Gastroesophageal sphincter (tissue), 4 donors: Measurements from ENCODE around the gene XPNPEP1. TPM values are rescaled to one million over a fixed set of nuclear protein-coding genes. Genes with fewer than 3 reads are reported as not detected.
A peak's percentile ranks its signal among the peaks of the same experiment; 100 is the strongest.

Source experiments
- ATAC-seq: fragments of 150-250 bp; one replicate; pipeline ENCODE4 v1.9.1; 2016; ENCODE audit warnings: mild to moderate bottlenecking, moderate library complexity
- H3K27ac ChIP-seq, 4 donors: fragments of 200-600 bp; sonication (generic) in 3 of 4; 1 replicate in 3 of 4; 2 replicates in 1 of 4; pipeline ENCODE4 v1.5.1; 2016 to 2019
- H3K27me3 ChIP-seq: fragments of 200-600 bp; sonication (generic); one replicate; pipeline ENCODE4 v1.5.1; 2019
- H3K36me3 ChIP-seq, 2 donors: fragments of 200-600 bp; sonication (generic); one replicate each; pipeline ENCODE4 v1.5.1; 2019; ENCODE audit warnings: control low read depth in 1 of 2
- H3K4me1 ChIP-seq, 3 donors: fragments of 200-600 bp; sonication (generic); 1 replicate in 2 of 3; 2 replicates in 1 of 3; pipeline ENCODE4 v1.5.1; 2016 to 2019; ENCODE audit warnings: control low read depth in 2 of 3
- H3K4me3 ChIP-seq, 2 donors: fragments of 200-600 bp; sonication (generic); one replicate each; pipeline ENCODE4 v1.5.1; 2019; ENCODE audit warnings: mild to moderate bottlenecking in 1 of 2, moderate library complexity in 1 of 2
- H3K9me3 ChIP-seq, 3 donors: fragments of 200-600 bp; sonication (generic); one replicate each; pipeline ENCODE4 v1.5.1; 2017 to 2019; ENCODE audit warnings: control low read depth in 2 of 3
- EP300 ChIP-seq: sonication (generic); formaldehyde crosslinking; IDR thresholded peaks from one replicate; pipeline ENCODE4 v1.6.1; 2017; ENCODE audit warnings: antibody characterized with exemption, mild to moderate bottlenecking
- POLR2A ChIP-seq, 2 donors: fragments of 450-650 bp; IDR thresholded peaks; one replicate each; pipeline ENCODE4 v1.6.1; 2017; ENCODE audit warnings: antibody characterized with exemption in 2 of 2, mild to moderate bottlenecking in 2 of 2, moderate library complexity in 1 of 2
- POLR2AphosphoS5 ChIP-seq: sonication (generic); formaldehyde crosslinking; IDR thresholded peaks from one replicate; pipeline ENCODE4 v1.6.1; 2017; ENCODE audit warnings: antibody characterized with exemption
- WGBS, 2 donors: methylation state at CpG; one replicate each; pipeline ENCODE4 v1.1.5; 2018; ENCODE audit warnings: low coverage in 1 of 2; 5-methylcytosine and 5-hydroxymethylcytosine counted together
- total RNA-seq, 4 donors: library from RNA; depleted of rRNA; stranded (reverse); fragments of >200 nt; gene quantifications; one replicate each; pipeline ENCODE4 v1.1.0, GENCODE V29; 2016
- TF ChIP-seq, protein P1 (sequence below), 4 experiments: fragments of 200-600 bp in 2 of 4; fragments of 450-650 bp in 2 of 4; sonication (generic) in 1 of 4; IDR thresholded peaks; one replicate each; pipeline ENCODE4 v1.5.1; 2017 to 2019; ENCODE audit warnings: antibody characterized with exemption in 4 of 4, mild to moderate bottlenecking in 2 of 4, moderate library complexity in 2 of 4

The XPNPEP1 gene
- total RNA-seq, 4 donors from 2014 or later = 35.5 to 58.0 (median 52.1) TPM

GRCh38 chr10:109926061-109926745 lies 2.9 kb upstream of the XPNPEP1 start:
- TF ChIP-seq POLR2A (IDR thresholded peaks at IDR 0.05) (no peak), EP300 (no peak), POLR2AphosphoS5 (no peak)
- TF ChIP-seq, protein P1, sequence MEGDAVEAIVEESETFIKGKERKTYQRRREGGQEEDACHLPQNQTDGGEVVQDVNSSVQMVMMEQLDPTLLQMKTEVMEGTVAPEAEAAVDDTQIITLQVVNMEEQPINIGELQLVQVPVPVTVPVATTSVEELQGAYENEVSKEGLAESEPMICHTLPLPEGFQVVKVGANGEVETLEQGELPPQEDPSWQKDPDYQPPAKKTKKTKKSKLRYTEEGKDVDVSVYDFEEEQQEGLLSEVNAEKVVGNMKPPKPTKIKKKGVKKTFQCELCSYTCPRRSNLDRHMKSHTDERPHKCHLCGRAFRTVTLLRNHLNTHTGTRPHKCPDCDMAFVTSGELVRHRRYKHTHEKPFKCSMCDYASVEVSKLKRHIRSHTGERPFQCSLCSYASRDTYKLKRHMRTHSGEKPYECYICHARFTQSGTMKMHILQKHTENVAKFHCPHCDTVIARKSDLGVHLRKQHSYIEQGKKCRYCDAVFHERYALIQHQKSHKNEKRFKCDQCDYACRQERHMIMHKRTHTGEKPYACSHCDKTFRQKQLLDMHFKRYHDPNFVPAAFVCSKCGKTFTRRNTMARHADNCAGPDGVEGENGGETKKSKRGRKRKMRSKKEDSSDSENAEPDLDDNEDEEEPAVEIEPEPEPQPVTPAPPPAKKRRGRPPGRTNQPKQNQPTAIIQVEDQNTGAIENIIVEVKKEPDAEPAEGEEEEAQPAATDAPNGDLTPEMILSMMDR (IDR thresholded peaks at IDR 0.05) = no peak
- H3K27ac ChIP-seq = peak overlapping the region in 1 of 4 donors; percentile 20
- no peaks in the 10 kb centered on the region for H3K9me3 ChIP-seq
- ATAC-seq = no peak
- no peaks in the 10 kb centered on the region for H3K27me3 ChIP-seq
- H3K4me3 ChIP-seq = no peak overlapping the region
- peaks cover 4 to 24% (median 13%) of the 10 kb centered on the region in 3 donors for H3K4me1 ChIP-seq
- 73 to 75% methylated on average over 6 to 10 of the region's 10 CpGs for WGBS, 2 donors
- no peaks in the 10 kb centered on the region for H3K36me3 ChIP-seq

DNA sequence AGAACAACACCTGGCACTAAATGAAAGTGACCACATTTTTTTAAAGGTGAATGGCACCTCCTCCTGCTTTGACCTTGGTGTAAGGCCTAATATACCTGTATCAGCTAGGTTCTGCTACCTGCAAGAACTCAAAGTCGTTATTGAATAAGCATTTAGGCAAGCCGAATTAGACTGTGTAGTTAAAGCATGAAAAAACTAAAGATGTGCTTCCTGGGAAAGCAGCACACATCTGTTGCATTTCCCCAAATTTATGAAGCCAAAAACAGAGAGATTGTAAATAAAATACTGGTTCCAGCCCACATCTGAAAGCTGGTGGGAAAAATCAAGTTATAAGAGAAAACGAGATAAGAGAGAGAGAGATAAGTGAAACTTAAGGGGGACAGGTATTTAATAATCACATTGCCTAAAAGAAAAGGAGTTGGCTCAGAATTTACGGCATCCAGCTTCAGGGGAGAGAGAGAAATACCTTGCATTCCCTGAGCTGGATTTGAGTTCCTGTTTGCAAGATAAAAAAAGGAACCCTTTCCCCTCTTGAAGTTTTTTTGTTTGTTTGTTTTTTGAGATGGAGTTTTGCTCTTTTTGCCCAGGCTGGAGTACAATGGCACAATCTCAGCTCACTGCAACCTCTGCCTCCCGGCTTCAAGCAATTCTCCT lies 1.8 kb upstream of the XPNPEP1 start:
- no peak for ATAC-seq
- Histone ChIP-seq H3K4me3 (no peak overlapping the region), H3K9me3 (no peaks in the 10 kb centered on the region), H3K27me3 (no peaks in the 10 kb centered on the region), H3K36me3 (no peaks in the 10 kb centered on the region), H3K27ac (peak overlapping the region in 1 of 4 donors; percentile 9), H3K4me1 (peaks cover 4 to 34% (median 13%) of the 10 kb centered on the region in 3 donors)
- 51 to 90% methylated on average over 3 to 4 of the region's 5 CpGs for WGBS, 2 donors
- TF ChIP-seq, protein P1 (IDR thresholded peaks at IDR 0.05) = no peak

GRCh38 chr10:109924087-109924486 lies 776 bp upstream of the XPNPEP1 start:
- Histone ChIP-seq H3K9me3 (no peaks in the 10 kb centered on the region), H3K27me3 (no peaks in the 10 kb centered on the region), H3K4me1 (peaks cover 4 to 36% (median 13%) of the 10 kb centered on the region in 3 donors), H3K36me3 (no peaks in the 10 kb centered on the region), H3K4me3 (peak overlapping the region in 1 of 2 donors; percentile 97), H3K27ac (peak overlapping the region in 3 of 4 donors; percentile 95 to 99 (median 96))
- no peak for ATAC-seq
- TF ChIP-seq POLR2AphosphoS5 (no peak), EP300 (no peak), POLR2A (IDR thresholded peaks at IDR 0.05) (no peak)
- TF ChIP-seq, protein P1 (IDR thresholded peaks at IDR 0.05) = no peak
- 94 to 98% methylated on average over 7 of the region's 7 CpGs for WGBS, 2 donors

- 0 to 5% methylated on average over 1 to 4 of the region's 7 CpGs for whole genome bisulfite sequencing, 2 donors
- Histone ChIP-seq H3K4me1 (peaks cover 4 to 36% (median 13%) of the 10 kb centered on the region in 3 donors), H3K9me3 (no peaks in the 10 kb centered on the region), H3K36me3 (no peaks in the 10 kb centered on the region), H3K27ac (peak overlapping the region; percentile 82 to 99 (median 96)), H3K27me3 (no peaks in the 10 kb centered on the region), H3K4me3 (peak overlapping the region; percentile 76 to 97)
- ATAC-seq = no peak
- no peak for TF ChIP-seq POLR2AphosphoS5
- TF ChIP-seq POLR2A (IDR thresholded peaks at IDR 0.05) = no peak
- no peak for TF ChIP-seq EP300
- TF ChIP-seq, protein P1 (IDR thresholded peaks at IDR 0.05) = no peak
Measured at GRCh38 chr10:109922358-109922975, 844 bp downstream of the XPNPEP1 start.
